ENCODE measurements around the gene HSPA1L.
"Not testable (repeated sequence)": the region's sequence is repeated elsewhere in the genome, so short reads cannot be mapped to it uniquely, and the experiment has no call there.

Gene HSPA1L

GRCh38 chr6:31847276-31847978, 32.3 kb upstream of the HSPA1L start:
- no peak for TF ChIP-seq POLR2A (IDR thresholded peaks at IDR 0.05; ENCODE audit: low read depth, low read length)
- FAIRE-seq: no peak
- no peak for DNase-seq (ENCODE audit: insufficient read length, low spot score)

GRCh38 chr6:31844507-31844906, 29.4 kb upstream of the HSPA1L start:
- no peak for DNase-seq (ENCODE audit: insufficient read length, low spot score)
- FAIRE-seq: no peak
- TF ChIP-seq POLR2A (IDR thresholded peaks at IDR 0.05; ENCODE audit: low read depth, low read length): no peak

GRCh38 chr6:31842053-31842452, 27.0 kb upstream of the HSPA1L start:
- FAIRE-seq (no peak), DNase-seq (ENCODE audit: insufficient read length, low spot score) (no peak)
- TF ChIP-seq POLR2A (IDR thresholded peaks at IDR 0.05; ENCODE audit: low read depth, low read length): no peak

- DNase-seq (ENCODE audit: insufficient read length, low spot score); FAIRE-seq: not testable (repeated sequence)
Measured at GRCh38 chr6:31839779-31840126, 24.7 kb upstream of the HSPA1L start.

GRCh38 chr6:31838968-31839367, 23.9 kb upstream of the HSPA1L start:
- no peak for TF ChIP-seq POLR2A (IDR thresholded peaks at IDR 0.05; ENCODE audit: low read depth, low read length)
- FAIRE-seq (no peak), DNase-seq (ENCODE audit: insufficient read length, low spot score) (no peak)

GRCh38 chr6:31838114-31838553, 23.1 kb upstream of the HSPA1L start:
- not testable (repeated sequence) for FAIRE-seq; DNase-seq (ENCODE audit: insufficient read length, low spot score)

DNA sequence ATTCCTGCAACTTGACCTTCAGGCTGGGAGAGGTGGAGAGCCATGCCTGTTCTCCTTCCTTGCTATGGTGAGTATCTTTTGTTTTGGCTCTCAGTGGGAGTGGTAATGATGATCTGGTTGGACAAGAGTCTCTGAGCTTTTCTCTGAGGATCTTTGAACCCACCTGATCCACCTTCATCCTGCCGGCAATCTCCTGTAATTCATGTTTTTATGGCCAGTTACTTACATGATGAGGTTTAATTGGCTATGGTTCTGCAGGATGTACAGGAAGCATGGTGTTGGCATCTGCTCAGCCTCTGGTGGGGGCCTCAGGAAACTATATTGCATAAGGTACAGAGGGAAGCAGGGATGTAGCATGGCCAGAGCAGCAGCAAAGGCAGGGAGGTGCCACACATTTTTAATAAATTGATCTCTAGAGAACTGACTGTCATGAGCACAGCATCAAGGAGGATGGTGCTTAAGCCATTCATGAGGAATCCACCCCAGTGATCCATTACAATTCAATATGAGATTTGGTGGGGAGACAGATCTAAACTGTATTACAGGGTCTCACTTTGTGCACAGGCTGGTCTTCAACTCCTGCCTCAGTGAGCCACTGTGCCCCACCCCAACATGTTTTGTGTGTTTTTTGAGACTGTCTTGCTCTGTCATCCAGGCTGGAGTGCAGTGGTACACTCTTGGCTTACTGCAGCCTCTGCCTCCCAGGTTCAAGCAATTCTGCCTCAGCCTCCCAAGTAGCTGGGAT, 22.5 kb upstream of the HSPA1L start:
- DNase-seq (ENCODE audit: insufficient read length, low spot score) (no peak), FAIRE-seq (no peak)
- TF ChIP-seq POLR2A (IDR thresholded peaks at IDR 0.05; ENCODE audit: low read depth, low read length): no peak

GRCh38 chr6:31836474-31837368, 21.6 kb upstream of the HSPA1L start:
- DNase-seq (ENCODE audit: insufficient read length, low spot score) (no peak), FAIRE-seq (no peak)
- no peak for TF ChIP-seq POLR2A (IDR thresholded peaks at IDR 0.05; ENCODE audit: low read depth, low read length)

- no peak for FAIRE-seq
- TF ChIP-seq POLR2A (IDR thresholded peaks at IDR 0.05; ENCODE audit: low read depth, low read length): no peak
- DNase-seq (ENCODE audit: insufficient read length, low spot score): no peak
Measured at GRCh38 chr6:31836047-31836473, 21.0 kb upstream of the HSPA1L start.

DNA sequence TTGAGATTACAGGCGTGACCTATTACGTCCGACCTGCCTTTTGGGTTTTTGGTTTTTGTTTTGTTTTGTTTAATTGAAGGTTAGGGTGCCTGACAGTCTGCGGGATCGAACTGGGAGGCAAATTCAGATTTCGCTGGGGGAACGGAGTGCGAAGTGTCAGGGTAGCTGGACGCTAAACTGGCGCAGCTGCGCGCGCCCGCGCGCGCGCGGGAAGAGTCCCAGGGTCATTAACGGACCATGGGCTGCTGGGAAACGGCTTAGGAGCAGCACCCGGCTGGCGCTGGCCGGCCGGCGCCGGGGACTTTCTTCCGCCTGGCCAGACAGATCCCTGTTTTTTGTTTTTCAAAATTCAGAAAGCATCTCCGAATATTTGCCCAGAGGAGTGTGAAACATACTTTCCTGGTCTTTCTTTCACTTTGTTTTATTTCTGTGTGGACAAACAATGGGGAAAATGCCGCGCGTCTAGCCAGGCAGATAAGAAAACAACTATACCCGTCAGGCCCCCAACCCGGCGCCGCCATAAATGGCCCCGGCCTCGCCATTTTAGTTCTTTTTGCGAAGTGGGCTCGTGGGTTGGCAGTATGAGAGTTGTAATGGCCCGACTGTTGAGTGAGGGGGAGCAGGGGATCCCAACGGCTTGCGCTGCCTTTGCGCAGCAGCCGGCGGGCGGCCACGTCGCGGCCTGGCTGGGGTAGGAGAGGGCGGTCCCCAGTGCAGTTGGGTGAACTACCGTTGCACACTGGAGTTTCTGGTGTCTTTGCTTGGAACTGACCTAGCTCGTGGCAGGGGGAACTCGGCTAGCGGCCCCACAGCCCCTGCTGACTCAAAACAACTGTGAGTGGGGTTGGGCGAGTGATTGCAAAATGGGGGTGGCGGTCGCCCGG, 19.5 kb upstream of the HSPA1L start:
- peak; percentile 78 for DNase-seq (ENCODE audit: insufficient read length, low spot score)
- FAIRE-seq: no peak
- TF ChIP-seq POLR2A (IDR thresholded peaks at IDR 0.05; ENCODE audit: low read depth, low read length): peak; percentile 93

GRCh38 chr6:31831350-31832215, 16.5 kb upstream of the HSPA1L start:
- FAIRE-seq (no peak), DNase-seq (ENCODE audit: insufficient read length, low spot score) (no peak)
- TF ChIP-seq POLR2A (IDR thresholded peaks at IDR 0.05; ENCODE audit: low read depth, low read length): no peak

DNA sequence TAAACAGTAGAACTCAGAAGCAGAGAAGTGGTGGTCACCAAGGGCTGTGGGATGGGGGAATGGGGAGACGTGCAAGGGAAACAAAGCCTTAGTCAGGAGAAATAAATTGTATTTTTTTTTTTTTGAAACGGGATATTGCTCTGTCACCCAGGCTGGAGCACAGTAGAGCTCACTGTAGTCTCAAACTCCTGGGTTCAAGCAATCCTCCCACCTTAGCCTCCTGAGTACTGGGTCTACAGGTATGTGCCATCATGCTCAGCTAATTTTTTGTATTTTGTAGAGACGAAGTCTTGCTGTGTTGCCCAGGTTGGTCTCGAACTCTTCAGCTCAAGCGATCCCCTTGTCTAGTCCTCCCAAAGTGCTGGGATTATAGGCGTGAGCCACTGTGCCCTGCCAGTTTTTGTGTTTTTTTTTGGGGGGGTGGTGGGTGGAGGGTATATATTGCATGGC, 15.8 kb upstream of the HSPA1L start:
- no peak for TF ChIP-seq POLR2A (IDR thresholded peaks at IDR 0.05; ENCODE audit: low read depth, low read length)
- FAIRE-seq (no peak), DNase-seq (ENCODE audit: insufficient read length, low spot score) (no peak)
